Adrenal gland (tissue), 12 donors: ENCODE measurements around the gene PLEKHH1. TPM values are rescaled to one million over a fixed set of nuclear protein-coding genes. Genes with fewer than 3 reads are reported as not detected.
A peak's percentile ranks its signal among the peaks of the same experiment; 100 is the strongest.

Experiments used
- DNase-seq, 7 donors: peaks; one replicate each; pipeline ENCODE4 v3.0.0-alpha.2; 2019 to 2020
- H3K27ac ChIP-seq, 5 donors: fragments of 200-600 bp; sonication (generic) in 4 of 5; 1 replicate in 3 of 5; 2 replicates in 2 of 5; pipeline versions ENCODE4 v1.5.1 to v1.8.0; 2016 to 2020; ENCODE audit warnings: mild to moderate bottlenecking in 1 of 5
- H3K27me3 ChIP-seq: fragments of 200-600 bp; 2 replicates; pipeline ENCODE4 v1.8.0; 2021
- H3K36me3 ChIP-seq, 2 donors: fragments of 200-600 bp; replicated peaks in 1 of 2; 1 replicate in 1 of 2; 2 replicates in 1 of 2; pipeline versions ENCODE4 v1.5.1 to v1.8.0; 2018 to 2022
- H3K4me1 ChIP-seq, 2 donors: fragments of 200-600 bp; replicated peaks in 1 of 2; 1 replicate in 1 of 2; 2 replicates in 1 of 2; pipeline versions ENCODE4 v1.5.1 to v1.8.0; 2018 to 2021
- H3K4me3 ChIP-seq, 4 donors: fragments of 200-600 bp; sonication (generic) in 3 of 4; one replicate each; pipeline ENCODE4 v1.5.1; 2016 to 2018
- H3K9me3 ChIP-seq, 3 donors: fragments of 200-600 bp; sonication (generic) in 1 of 3; replicated peaks in 1 of 3; 1 replicate in 2 of 3; 2 replicates in 1 of 3; pipeline versions ENCODE4 v1.5.1 to v1.8.0; 2016 to 2021
- CTCF ChIP-seq, 6 experiments: fragments of 450-650 bp in 4 of 6; fragments of 200-600 bp in 2 of 6; sonication (generic) in 1 of 6; IDR thresholded peaks; 1 replicate in 5 of 6; 2 replicates in 1 of 6; pipeline versions ENCODE4 v1.5.1 to v1.8.0; 2016 to 2021; ENCODE audit warnings: antibody characterized with exemption in 6 of 6, mild to moderate bottlenecking in 2 of 6, moderate library complexity in 1 of 6
- POLR2A ChIP-seq, 2 donors: fragments of 450-650 bp; IDR thresholded peaks; one replicate each; pipeline ENCODE4 v1.6.1; 2017; ENCODE audit warnings: antibody characterized with exemption in 2 of 2, mild to moderate bottlenecking in 2 of 2, moderate library complexity in 1 of 2
- WGBS, 4 donors: extraction: QIAGEN DNeasy Blood & Tissue Kit in 2 of 4; methylation state at CpG; one replicate each; pipeline versions ENCODE4 v1.1.5 to v1.1.7; 2013 to 2017; 5-methylcytosine and 5-hydroxymethylcytosine counted together
- intact Hi-C, 2 donors: fragments of 100-400 bp; cut with DNase I; formaldehyde crosslinking; loops; one replicate each; pipeline versions ENCODE4 v1.14.1 to v1.15.0; 2022 to 2023
- polyA plus RNA-seq, 3 donors: library from polyadenylated mRNA; stranded (reverse); fragments of 200-250 nt in 2 of 3; fragments of 350-450 nt in 1 of 3; fragmentation: Illumina TruSeq in 1 of 3; extraction: RNeasy Lipid Tissue Mini Kit (QIAGEN cat#74804) in 1 of 3; gene quantifications; one replicate each; pipeline ENCODE4 v1.2.3, GENCODE V29; 2013 to 2014
- total RNA-seq, 9 donors: library from RNA; depleted of rRNA in 4 of 9; stranded (reverse); fragments of >200 nt in 4 of 9; fragments of 120-200 nt in 1 of 9; fragmentation: NEBNext Ultra II Directional in 1 of 9; extraction: Animal tissue kit (Norgen Biotek cat#: 25700) in 1 of 9; gene quantifications; one replicate each; pipeline versions ENCODE4 v1.1.0 to v1.2.4, GENCODE V29; 2013 to 2023
- donor health status: healthy with polysubstance abuse.
- donor health status: Bipolar disorder and iron deficiency.
- donor health status: DM: yes; HTN: yes; CAD: no.
- donor health status: DM: no; HTN: no; CAD: no.
- donor health status: DM: no; HTN: no; CAD: no.
- donor health status: DM: yes; HTN: yes; CAD: no.

PLEKHH1 gene
- total and polyA plus RNA-seq, 12 donors: 8.3 to 50.4 (median 20.2) TPM

GRCh38 chr14:67569011-67569650, 36.0 kb downstream of the PLEKHH1 start:
- intact Hi-C loops: no loop called here
- WGBS, 4 donors: 78 to 82% (median 80%) methylated on average over 4 to 11 of the region's 11 CpGs
- TF ChIP-seq CTCF (IDR thresholded peaks at IDR 0.05): no peak
- TF ChIP-seq POLR2A (IDR thresholded peaks at IDR 0.05): no peak
- Histone ChIP-seq H3K9me3 (no peaks in the 10 kb centered on the region), H3K4me3 (no peak overlapping the region), H3K27me3 (no peaks in the 10 kb centered on the region), H3K27ac (no peak overlapping the region), H3K36me3 (no peaks in the 10 kb centered on the region), H3K4me1 (peaks cover 12 to 24% of the 10 kb centered on the region in 2 donors)
- DNase-seq: peak in 1 of 7 donors; percentile 14

GRCh38 chr14:67569651-67570290, 36.7 kb downstream of the PLEKHH1 start:
- Histone ChIP-seq H3K9me3 (no peaks in the 10 kb centered on the region), H3K4me1 (peaks cover 12 to 24% of the 10 kb centered on the region in 2 donors), H3K27me3 (no peaks in the 10 kb centered on the region), H3K27ac (no peak overlapping the region), H3K36me3 (no peaks in the 10 kb centered on the region), H3K4me3 (no peak overlapping the region)
- peak in 1 of 7 donors; percentile 10 for DNase-seq
- intact Hi-C loops: loop anchor here (5.0 kb wide), 3 partner anchors 42 to 142 kb away; no protein-coding TSS in a partner anchor
- TF ChIP-seq POLR2A (IDR thresholded peaks at IDR 0.05) (no peak), CTCF (IDR thresholded peaks at IDR 0.05) (no peak)
- 77 to 82% (median 79%) methylated on average over 4 of the region's 4 CpGs for WGBS, 4 donors

GRCh38 chr14:67570453-67570852, 37.4 kb downstream of the PLEKHH1 start:
- TF ChIP-seq POLR2A (IDR thresholded peaks at IDR 0.05) (no peak), CTCF (IDR thresholded peaks at IDR 0.05) (no peak)

GRCh38 chr14:67571275-67571990, 38.3 kb downstream of the PLEKHH1 start:
- intact Hi-C loops: loop anchor here (5.0 kb wide), 3 partner anchors 44 to 144 kb away; no protein-coding TSS in a partner anchor
- H3K4me1 ChIP-seq: peaks cover 12 to 17% of the 10 kb centered on the region in 2 donors
- H3K27me3 ChIP-seq: no peaks in the 10 kb centered on the region
- H3K4me3 ChIP-seq: no peak overlapping the region
- WGBS, 4 donors: 20 to 44% (median 41%) methylated on average over 7 to 14 of the region's 14 CpGs
- H3K36me3 ChIP-seq: no peaks in the 10 kb centered on the region
- no peak overlapping the region for H3K27ac ChIP-seq
- TF ChIP-seq POLR2A (IDR thresholded peaks at IDR 0.05): no peak
- peak; percentile 81 to 93 (median 87) for TF ChIP-seq CTCF (IDR thresholded peaks at IDR 0.05)
- no peaks in the 10 kb centered on the region for H3K9me3 ChIP-seq
- peak; percentile 67 to 87 (median 76) for DNase-seq

More at GRCh38 chr14:67570453-67570852, 37.4 kb downstream of the PLEKHH1 start:
- Histone ChIP-seq H3K4me1 (peaks cover 12 to 24% of the 10 kb centered on the region in 2 donors), H3K27me3 (no peaks in the 10 kb centered on the region), H3K4me3 (no peak overlapping the region), H3K27ac (no peak overlapping the region), H3K9me3 (no peaks in the 10 kb centered on the region), H3K36me3 (no peaks in the 10 kb centered on the region)
- 83 to 87% (median 85%) methylated on average over 7 of the region's 7 CpGs for WGBS, 4 donors
- intact Hi-C loops: loop anchor here (5.0 kb wide), 3 partner anchors 43 to 143 kb away; no protein-coding TSS in a partner anchor
- DNase-seq: peak in 1 of 7 donors; percentile 6
